Limb (tissue), 2 donors: ENCODE data around the gene ABCB11.
"Not testable (repeated sequence)": the region's sequence is repeated elsewhere in the genome, so short reads cannot be mapped to it uniquely, and the experiment has no call there.

Experiments used
- DNase-seq, 2 donors: peaks; one replicate each; pipeline ENCODE4 v3.0.0-alpha.2; 2016; ENCODE audit errors: extremely low spot score in 2 of 2

Gene ABCB11

DNA sequence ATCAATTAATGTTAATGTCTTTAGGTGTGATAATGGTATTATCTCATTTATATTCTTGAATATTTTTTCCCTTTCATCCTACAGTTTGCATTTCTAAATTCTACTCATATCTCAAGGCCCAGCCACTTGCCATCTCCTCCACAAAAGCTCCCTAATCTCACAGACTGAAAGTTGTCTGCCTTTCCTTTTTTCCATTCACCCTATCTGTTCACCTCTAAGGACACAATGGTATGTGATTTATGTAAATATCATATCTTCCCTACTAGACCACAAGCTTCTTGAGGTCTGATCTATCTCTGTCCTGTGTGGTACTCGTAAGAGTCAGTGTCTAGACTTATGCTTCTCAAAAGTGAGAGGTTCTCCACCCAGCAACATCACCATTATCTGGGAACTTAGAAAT, 137.0 kb downstream of the ABCB11 start:
- no peak for DNase-seq

DNA sequence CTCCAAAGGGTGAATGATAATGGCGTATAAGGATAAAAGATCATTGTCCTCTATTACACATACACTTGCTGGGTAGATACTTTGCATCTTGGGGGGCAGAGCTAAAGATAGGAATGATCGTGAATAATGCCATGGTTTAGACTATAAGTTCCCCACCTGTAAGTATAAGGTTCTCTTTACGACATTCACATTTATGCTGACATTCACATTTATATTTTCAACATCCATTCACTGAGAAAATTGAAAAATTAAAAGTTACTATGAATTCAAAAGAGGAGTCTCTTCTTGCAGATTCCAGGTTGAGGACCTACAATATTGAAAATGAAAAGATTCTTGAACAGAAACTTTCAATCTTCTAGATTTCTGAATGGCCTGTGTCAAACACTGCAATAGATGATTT, 138.8 kb downstream of the ABCB11 start:
- no peak for DNase-seq

DNA sequence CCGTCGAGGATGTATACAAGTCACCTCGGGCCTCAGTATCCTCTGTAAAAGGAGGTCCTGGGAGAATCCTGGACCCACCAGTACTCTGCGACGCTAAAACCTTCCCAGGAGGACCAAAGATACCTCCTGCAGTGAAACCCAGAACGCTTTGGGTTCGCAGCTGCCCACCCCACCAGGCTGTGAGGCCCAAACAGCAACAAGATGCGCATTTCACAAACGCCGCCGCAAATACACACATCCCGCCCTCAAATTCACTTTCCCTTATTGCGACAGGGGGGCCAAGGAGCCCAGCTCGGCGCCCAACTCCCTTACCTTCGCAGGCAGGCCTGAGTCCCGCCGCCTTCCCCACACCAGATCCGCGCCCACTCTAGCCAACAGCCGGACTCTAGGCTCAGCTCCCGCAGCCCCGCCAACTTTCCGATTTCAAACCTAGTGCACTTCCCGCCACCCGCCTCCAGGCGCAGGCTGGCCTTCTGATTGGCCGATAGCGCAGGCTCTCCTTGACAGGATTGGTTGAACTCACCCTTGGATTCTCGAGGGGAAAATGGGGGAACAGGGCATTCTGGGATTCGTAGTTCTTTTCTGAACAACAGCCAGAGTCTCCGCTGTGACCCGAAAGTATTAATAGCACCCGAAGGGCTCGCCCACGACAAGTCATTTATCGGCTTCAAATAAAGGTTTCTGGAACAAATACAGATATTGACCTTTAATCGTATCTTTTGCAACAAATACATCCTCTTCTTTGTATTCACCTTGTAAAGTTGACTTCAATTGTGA, 140.9 kb downstream of the ABCB11 start, which contains the start of gene SPC25:
Gene SPC25, minus strand, starts transcription at position 425 of the 777 bp plus-strand sequence. CDS start 911 bp downstream, outside the sequence.
- peak; percentile 90 to 93 for DNase-seq

DNA sequence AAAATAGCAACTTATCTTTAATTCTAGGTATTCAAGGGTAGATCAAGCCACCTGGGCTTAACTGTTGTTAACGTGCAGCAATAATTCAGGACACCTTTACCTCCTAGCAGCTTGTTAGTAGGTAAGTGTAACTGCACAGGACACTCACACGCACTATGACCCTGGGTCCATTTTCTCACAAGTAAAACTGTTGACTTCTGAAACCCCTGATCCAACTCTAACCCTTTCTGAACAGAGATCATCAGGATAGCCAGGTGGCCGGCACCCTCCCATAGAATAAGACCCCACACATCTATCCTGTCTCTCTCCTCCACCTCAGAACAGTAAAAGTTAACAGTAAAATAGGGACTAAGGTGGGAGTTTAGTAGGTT, 141.5 kb downstream of the ABCB11 start:
- no peak for DNase-seq

DNA sequence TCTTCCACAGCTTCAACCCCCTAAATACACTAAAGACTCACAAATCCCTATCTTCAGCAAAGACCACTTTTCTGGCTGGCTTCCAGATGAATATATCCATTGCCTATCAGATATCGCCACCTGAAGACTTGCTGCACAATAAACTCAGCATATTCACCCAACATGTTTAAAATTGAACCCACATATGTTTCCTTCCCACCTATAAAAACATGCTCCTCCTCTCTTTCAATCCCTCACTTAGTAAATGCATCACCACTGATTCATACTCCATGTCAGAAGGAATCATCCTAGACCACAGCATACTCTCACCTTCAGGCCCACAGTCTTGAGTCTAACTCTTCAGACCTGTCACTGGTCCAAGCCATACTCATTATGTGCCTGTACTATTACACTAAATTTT, 146.1 kb downstream of the ABCB11 start:
- no peak for DNase-seq

DNA sequence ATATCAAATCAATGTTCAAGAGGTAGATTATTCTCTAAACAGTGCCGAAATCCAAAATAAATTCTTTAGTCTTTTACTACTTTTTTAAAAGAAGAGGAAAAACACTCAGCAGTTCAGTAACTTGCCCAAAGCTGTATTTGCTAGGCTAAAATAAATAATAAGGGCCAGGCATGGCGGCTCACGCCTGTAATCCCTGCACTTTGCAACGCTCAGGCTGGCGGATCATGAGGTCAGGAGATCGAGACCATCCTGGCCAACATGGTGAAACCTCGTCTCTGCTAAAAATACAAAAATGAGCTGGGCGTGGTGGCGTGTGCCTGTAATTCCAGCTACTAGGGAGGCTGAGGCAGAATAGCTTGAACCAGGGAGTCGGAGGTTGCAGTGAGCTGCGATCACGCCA, 149.0 kb downstream of the ABCB11 start:
- not testable (repeated sequence) for DNase-seq

DNA sequence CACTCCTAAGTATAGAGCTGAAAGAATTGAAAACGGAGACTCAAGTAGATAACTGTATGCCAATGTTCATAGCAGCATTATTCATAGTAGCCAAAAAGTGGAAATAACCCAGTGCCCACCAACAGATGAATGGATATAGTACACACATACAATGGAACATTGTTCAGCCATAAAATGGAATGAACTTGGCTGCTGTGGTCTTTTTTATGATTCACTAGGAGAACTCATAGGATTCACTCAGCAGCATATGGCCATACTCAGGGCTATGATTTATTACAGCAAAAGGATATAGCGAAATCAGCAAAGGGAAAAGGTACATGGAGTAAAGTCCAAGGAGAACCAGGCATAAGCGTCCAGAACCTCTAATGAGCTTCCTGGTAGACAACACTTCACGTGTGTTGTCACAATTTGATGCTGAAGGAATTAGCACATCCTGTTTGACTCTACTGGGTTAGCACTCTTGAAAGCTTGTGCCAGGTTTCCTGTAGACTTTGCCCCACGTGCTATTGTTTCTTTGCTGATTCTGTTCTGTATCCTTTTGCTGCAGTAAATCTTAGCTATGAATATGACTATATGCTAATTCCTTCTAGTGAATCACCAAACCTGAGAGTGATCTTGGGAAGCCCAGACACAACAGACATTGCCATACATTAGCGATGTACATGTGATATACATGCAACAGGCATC, 156.6 kb downstream of the ABCB11 start:
- DNase-seq = no peak

DNA sequence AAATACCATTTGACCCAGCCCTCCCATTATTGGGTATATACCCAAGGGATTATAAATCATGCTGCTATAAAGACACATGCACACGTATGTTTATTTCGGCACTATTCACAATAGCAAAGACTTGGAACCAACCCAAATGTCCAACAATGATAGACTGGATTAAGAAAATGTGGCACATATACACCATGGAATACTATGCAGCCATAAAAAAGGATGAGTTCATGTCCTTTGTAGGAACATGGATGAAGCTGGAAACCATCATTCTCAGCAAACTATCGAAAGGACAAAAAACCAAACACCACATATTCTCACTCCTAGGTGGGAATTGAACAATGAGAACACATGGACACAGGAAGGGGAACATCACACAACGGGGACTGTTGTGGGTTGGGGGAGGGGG, 160.3 kb downstream of the ABCB11 start:
- DNase-seq = not testable (repeated sequence)
